Stimulated activated CD4-positive, alpha-beta T cell treated with anti-CD3 and anti-CD28 coated beads, Interleukin-2, amount 100 ng/mL, for 48 hours (primary cell): ENCODE results near the gene ENO4.

Experiments used
- DNase-seq, 2 donors: peaks; one replicate each; pipeline ENCODE4 v3.0.0-alpha.2; 2020

Gene ENO4, protein sequence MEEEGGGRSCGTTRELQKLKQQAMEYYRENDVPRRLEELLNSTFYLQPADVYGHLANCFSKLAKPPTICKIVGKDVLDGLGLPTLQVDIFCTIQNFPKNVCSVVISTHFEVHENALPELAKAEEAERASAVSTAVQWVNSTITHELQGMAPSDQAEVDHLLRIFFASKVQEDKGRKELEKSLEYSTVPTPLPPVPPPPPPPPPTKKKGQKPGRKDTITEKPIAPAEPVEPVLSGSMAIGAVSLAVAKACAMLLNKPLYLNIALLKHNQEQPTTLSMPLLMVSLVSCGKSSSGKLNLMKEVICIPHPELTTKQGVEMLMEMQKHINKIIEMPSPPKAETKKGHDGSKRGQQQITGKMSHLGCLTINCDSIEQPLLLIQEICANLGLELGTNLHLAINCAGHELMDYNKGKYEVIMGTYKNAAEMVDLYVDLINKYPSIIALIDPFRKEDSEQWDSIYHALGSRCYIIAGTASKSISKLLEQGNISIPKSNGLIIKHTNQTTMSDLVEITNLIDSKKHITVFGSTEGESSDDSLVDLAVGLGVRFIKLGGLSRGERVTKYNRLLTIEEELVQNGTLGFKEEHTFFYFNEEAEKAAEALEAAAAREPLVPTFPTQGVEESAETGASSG

GRCh38 chr10:116849248-116850057, at the start of gene ENO4:
Gene ENO4, plus strand, starts transcription at chr10:116849499. Its CDS starts 68 bp downstream, at chr10:116849567.
- DNase-seq = no peak

DNA sequence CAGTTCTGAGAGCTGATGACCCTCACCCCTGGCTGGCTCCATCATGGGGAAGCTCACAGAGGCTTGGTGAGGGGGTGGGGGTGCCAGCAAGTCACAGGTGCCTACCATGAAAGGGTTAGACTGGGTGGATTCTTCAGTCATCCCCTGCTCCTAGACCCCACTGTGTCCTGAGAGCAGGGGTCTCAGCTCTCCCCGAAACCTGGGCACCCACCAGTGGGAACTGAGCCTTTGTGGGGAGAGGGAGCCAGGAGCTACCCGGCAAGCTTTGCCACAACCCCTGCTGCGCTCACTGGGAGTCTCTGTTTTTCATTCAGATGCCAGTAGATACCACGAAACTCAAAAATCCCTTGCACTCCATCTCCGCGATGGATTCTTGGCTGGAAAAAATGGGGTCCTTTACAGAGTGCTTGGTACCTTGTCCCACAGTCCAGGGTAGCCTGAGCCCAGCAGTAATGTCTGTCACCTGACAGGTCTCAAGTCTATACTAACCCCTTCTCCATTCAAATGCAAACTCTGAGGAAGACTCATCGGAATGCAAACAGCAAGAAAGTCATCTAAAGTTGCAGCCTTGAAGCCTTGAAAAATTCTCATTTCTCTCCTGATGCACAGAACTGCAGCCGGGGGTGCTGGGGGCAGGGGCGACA, 48.9 kb upstream of the ENO4 start:
- DNase-seq = no peak

DNA sequence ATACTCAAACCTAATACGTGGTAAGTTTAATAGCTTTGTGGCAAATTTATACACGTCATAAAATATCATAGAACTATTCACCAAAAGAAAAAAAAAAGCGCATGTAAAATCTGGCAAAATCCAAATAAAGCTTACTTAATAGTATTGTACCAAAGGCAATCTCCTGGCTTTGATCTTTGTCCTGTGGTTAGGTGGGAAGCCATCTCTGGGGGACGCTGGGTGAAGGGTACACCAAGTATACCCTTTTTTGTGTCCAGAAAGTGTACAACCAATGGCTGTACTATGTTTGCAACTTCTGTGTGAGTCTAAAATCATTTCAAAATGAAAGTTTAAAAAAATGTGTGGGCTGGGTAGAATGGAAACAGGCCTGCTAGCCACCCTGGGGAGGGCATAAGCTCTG, 47.6 kb upstream of the ENO4 start:
- DNase-seq = no peak

- no peak for DNase-seq
Measured at GRCh38 chr10:116802474-116802873, 46.8 kb upstream of the ENO4 start.

- no peak for DNase-seq
Measured at GRCh38 chr10:116802876-116803275, 46.4 kb upstream of the ENO4 start.

GRCh38 chr10:116803451-116804249, 45.6 kb upstream of the ENO4 start:
- DNase-seq = no peak

- no peak for DNase-seq
Measured at GRCh38 chr10:116808706-116809105, 40.6 kb upstream of the ENO4 start.

DNA sequence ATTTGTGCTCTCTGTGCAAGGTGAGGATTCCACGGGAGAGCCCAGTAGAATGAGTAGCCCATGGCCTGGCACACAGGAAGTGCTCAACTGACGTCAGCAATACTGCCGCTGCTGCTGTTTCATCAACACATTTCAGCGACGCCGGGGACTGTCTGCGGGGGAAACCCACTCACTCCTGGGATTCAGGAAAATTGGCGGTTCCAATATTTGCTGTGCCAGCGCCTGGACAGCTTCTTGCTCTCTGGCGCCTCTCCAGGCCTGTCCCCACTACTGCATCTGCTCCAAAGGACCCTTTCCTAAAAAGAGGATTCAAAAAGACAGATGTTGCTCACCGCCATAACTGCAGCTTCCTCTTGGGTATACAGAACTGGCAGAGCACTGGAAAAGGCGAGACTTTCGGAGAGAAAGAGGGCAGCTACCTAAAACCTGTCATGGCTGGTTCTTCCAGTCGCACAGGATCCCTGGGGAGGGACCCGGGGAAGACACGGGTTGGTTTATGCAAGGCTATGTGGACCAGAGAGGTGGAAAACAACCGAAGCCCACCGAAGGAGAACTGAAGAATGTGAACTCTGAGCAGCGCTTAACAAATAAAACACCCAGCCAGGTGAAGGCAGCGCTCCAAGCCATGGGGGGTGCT, 39.7 kb upstream of the ENO4 start:
- DNase-seq = no peak

DNA sequence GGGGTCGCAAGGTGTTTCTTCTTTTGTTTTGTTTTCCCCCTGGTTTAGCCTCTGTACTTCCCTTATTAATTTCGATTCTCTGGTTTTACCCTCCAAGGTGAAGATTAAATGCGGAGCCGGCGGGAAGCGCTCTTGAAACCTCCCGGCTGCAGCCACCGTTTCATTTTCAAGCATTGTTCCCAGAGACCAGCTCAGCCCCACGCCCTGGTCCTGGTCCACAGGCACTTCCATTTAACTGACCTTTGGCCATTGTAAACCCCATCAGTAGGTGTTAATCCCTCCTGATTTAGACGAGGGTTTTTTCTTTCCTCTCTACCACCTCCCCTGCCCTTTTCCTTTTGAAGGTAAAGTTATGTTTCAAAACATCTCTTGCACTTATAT, 39.2 kb upstream of the ENO4 start:
- no peak for DNase-seq

- DNase-seq = no peak
Measured at GRCh38 chr10:116810895-116811294, 38.4 kb upstream of the ENO4 start.

DNA sequence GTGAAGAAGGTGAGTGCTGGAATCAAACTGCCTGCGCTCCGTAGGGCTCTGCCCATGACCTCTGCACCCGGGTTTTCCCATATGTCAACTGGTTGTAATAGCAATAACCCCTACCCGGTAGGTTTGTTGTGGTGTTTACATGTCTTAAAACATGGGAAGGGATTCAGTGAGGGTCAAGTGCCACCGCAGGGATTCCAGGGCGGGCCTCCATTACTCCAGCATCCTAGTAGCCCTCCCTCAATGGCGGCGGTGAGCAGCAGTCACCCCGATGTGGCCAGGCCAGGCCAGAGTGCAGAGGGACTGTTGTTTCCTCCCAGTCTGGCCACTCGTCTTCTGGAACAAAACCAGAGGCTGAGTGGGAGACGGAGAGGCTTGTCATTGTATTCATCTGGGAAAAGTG, 37.6 kb upstream of the ENO4 start:
- no peak for DNase-seq

- DNase-seq = no peak
Measured at GRCh38 chr10:116815641-116816415, 33.5 kb upstream of the ENO4 start.

DNA sequence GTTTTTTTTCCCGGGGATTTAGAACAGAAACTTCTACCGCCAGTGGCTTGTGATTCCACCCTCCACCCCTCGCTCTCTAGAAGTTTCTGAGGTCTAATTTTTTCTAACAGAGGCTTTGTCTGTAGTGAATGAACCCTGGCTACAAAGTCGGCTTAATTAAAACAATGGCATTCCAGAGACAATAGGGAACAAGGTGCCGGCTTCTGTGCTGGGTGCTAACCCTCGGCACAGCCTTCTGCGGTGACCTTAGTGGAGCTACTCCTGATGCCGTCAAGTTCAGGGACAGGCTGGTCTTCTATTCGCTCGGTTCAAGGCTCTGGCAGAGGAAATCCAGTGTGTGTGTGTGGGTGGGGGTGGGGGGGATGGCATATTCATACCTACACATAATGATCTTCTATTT, 32.1 kb upstream of the ENO4 start:
- DNase-seq = no peak

- DNase-seq = no peak
Measured at GRCh38 chr10:116817780-116818343, 31.4 kb upstream of the ENO4 start.

GRCh38 chr10:116819999-116820677, 29.2 kb upstream of the ENO4 start:
- no peak for DNase-seq

- no peak for DNase-seq
Measured at GRCh38 chr10:116825901-116826300, 23.4 kb upstream of the ENO4 start.

GRCh38 chr10:116826803-116827202, 22.5 kb upstream of the ENO4 start:
- no peak for DNase-seq

DNA sequence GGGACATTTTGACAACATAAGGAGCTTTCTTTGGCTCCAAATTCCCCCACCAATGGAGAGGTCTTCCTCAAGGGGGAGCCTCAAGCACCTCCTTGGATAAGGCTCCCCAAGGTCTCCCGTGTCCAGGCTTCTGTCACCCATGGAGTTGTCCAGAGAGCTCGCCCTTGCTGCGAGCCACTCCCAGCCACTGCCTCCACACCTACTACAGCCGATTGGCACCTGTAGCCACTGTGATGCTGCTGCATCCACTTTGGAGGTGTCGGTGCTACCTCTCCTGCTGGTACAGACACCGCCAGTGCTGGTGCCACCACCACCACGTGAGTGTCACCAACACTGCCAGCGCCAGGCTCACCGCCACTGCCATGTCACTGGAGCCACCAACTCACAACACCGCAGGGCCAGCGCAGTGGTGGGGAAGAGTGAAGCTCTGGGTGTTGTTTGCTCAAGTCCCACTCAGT, 22.1 kb upstream of the ENO4 start:
- no peak for DNase-seq

DNA sequence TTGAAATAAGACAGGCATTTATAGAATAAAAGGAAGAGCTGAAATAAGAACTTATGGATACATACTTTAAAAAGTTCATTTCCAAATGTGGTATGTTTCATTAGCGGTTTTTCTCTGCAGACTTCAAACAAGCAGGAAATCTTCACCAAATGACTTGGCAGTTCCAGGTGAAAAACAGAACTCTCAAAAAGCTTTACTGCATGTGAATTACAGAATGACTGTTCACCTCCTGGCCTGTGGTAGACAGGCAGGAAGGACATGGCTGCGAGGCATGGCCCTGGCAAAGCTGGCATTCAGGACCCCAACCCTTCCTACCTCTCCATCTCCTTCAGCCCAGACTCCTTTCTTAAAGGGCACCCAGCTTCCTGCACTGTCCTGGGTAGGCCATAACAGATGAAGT, 21.2 kb upstream of the ENO4 start:
- no peak for DNase-seq

GRCh38 chr10:116829711-116830110, 19.6 kb upstream of the ENO4 start:
- DNase-seq = no peak
